Measurements from ENCODE around the gene LDHA. TPM values are rescaled to one million over a fixed set of nuclear protein-coding genes. Genes with fewer than 3 reads are reported as not detected.
A peak's percentile ranks its signal among the peaks of the same experiment; 100 is the strongest.

Gene LDHA
- total RNA-seq, 1 donor from 2014 or later = 852 TPM

DNA sequence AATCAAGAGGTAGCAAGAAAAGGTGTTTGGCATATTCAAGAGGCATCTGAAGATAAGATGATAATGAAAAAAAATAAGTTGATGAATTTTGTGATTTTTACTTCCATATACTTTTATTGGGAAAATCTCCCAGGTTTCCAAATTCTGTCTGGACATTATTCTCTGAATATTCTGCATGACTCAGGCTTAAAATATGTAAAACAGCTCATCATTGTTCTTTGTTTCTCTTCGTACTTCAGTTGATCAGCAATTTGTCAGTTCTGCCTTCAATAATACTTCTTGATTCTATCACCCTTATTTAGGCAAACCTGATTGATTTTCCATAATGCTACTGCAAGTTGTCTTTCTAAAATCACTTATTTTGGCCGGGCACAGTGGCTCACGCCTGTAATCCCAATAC, 41.8 kb upstream of the LDHA start:
- FAIRE-seq = peak; percentile 23
- TF ChIP-seq, protein P1, sequence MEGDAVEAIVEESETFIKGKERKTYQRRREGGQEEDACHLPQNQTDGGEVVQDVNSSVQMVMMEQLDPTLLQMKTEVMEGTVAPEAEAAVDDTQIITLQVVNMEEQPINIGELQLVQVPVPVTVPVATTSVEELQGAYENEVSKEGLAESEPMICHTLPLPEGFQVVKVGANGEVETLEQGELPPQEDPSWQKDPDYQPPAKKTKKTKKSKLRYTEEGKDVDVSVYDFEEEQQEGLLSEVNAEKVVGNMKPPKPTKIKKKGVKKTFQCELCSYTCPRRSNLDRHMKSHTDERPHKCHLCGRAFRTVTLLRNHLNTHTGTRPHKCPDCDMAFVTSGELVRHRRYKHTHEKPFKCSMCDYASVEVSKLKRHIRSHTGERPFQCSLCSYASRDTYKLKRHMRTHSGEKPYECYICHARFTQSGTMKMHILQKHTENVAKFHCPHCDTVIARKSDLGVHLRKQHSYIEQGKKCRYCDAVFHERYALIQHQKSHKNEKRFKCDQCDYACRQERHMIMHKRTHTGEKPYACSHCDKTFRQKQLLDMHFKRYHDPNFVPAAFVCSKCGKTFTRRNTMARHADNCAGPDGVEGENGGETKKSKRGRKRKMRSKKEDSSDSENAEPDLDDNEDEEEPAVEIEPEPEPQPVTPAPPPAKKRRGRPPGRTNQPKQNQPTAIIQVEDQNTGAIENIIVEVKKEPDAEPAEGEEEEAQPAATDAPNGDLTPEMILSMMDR (IDR thresholded peaks at IDR 0.05; ENCODE audit: insufficient read depth, low read depth, low read length) = no peak
- no peak for TF ChIP-seq EZH2 (IDR thresholded peaks at IDR 0.05; ENCODE audit: insufficient read depth, low read length)

DNA sequence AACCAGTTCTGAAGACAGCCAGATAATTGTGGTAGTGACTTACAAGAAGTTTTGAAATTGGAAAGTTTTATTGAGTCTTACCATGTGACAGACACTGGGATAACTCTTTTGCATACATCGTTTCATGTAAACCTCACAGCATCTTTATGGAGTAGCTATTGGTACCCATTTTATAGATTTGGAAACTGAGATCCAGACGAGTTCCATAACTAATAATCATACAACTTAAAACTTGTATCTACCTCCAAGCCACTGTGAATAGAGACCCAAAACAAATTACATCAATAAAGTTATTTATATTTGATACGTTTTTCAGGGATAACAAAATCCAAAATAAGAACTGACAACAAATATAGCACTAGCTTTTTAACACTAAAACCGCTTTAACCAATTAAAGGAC, 35.7 kb upstream of the LDHA start:
- no peak overlapping the region for H3K27ac Mint-ChIP-seq (ENCODE audit: unreplicated experiment)
- H3K4me3 ChIP-seq (ENCODE audit: insufficient read depth, low read depth, low read length) = no peak overlapping the region
- FAIRE-seq (no peak), DNase-seq (ENCODE audit: low read depth) (no peak)
- no peaks in the 10 kb centered on the region for H3K27me3 Mint-ChIP-seq (ENCODE audit: low read depth, unreplicated experiment)
- no peak overlapping the region for H3K27ac ChIP-seq (ENCODE audit: low read depth, low read length)
- no peak overlapping the region for H3K4me3 Mint-ChIP-seq (ENCODE audit: unreplicated experiment)
- no peaks in the 10 kb centered on the region for H3K4me1 Mint-ChIP-seq (ENCODE audit: low read depth, unreplicated experiment)
- no peaks in the 10 kb centered on the region for H3K79me2 ChIP-seq (ENCODE audit: insufficient read depth, low read length)
- H4K20me1 ChIP-seq (ENCODE audit: insufficient read depth, low read length) = no peaks in the 10 kb centered on the region
- H3K36me3 Mint-ChIP-seq (ENCODE audit: low read depth, unreplicated experiment) = peaks cover 3% of the 10 kb centered on the region
- H2AFZ ChIP-seq (ENCODE audit: low read depth, low read length) = no peak overlapping the region
- peaks cover 39% of the 10 kb centered on the region for H3K36me3 ChIP-seq (ENCODE audit: insufficient read depth, low read length)
- no peak for TF ChIP-seq EZH2 (IDR thresholded peaks at IDR 0.05; ENCODE audit: insufficient read depth, low read length)
- TF ChIP-seq, protein P1 (IDR thresholded peaks at IDR 0.05; ENCODE audit: insufficient read depth, low read depth, low read length) = no peak
- H3K9ac ChIP-seq (ENCODE audit: low read length) = no peak overlapping the region
- no peaks in the 10 kb centered on the region for H3K4me1 ChIP-seq (ENCODE audit: insufficient read depth, low read length)
- H3K9me3 ChIP-seq (ENCODE audit: insufficient read depth, low read depth, low read length) = no peaks in the 10 kb centered on the region
- no peaks in the 10 kb centered on the region for H3K9me3 Mint-ChIP-seq (ENCODE audit: unreplicated experiment)
- H3K4me2 ChIP-seq (ENCODE audit: low read length) = no peak overlapping the region
- H3K27me3 ChIP-seq (ENCODE audit: insufficient read depth, low read length) = no peaks in the 10 kb centered on the region

More for the DNA sequence above, 41.8 kb upstream of the LDHA start:
- peaks cover 18% of the 10 kb centered on the region for H3K36me3 ChIP-seq (ENCODE audit: insufficient read depth, low read length)
- no peak for DNase-seq (ENCODE audit: low read depth)
- H4K20me1 ChIP-seq (ENCODE audit: insufficient read depth, low read length) = no peaks in the 10 kb centered on the region
- H3K4me2 ChIP-seq (ENCODE audit: low read length) = no peak overlapping the region
- H3K27ac ChIP-seq (ENCODE audit: low read depth, low read length) = no peak overlapping the region
- no peaks in the 10 kb centered on the region for H3K27me3 ChIP-seq (ENCODE audit: insufficient read depth, low read length)
- H2AFZ ChIP-seq (ENCODE audit: low read depth, low read length) = no peak overlapping the region
- peaks cover 2% of the 10 kb centered on the region for H3K4me1 Mint-ChIP-seq (ENCODE audit: low read depth, unreplicated experiment)
- no peak overlapping the region for H3K4me3 Mint-ChIP-seq (ENCODE audit: unreplicated experiment)
- no peaks in the 10 kb centered on the region for H3K9me3 ChIP-seq (ENCODE audit: insufficient read depth, low read depth, low read length)
- H3K27ac Mint-ChIP-seq (ENCODE audit: unreplicated experiment) = no peak overlapping the region
- H3K4me3 ChIP-seq (ENCODE audit: insufficient read depth, low read depth, low read length) = no peak overlapping the region
- peaks cover 4% of the 10 kb centered on the region for H3K36me3 Mint-ChIP-seq (ENCODE audit: low read depth, unreplicated experiment)
- H3K9ac ChIP-seq (ENCODE audit: low read length) = no peak overlapping the region
- H3K9me3 Mint-ChIP-seq (ENCODE audit: unreplicated experiment) = no peaks in the 10 kb centered on the region
- peaks cover 1% of the 10 kb centered on the region for H3K4me1 ChIP-seq (ENCODE audit: insufficient read depth, low read length)
- no peaks in the 10 kb centered on the region for H3K27me3 Mint-ChIP-seq (ENCODE audit: low read depth, unreplicated experiment)
- H3K79me2 ChIP-seq (ENCODE audit: insufficient read depth, low read length) = no peaks in the 10 kb centered on the region

DNA sequence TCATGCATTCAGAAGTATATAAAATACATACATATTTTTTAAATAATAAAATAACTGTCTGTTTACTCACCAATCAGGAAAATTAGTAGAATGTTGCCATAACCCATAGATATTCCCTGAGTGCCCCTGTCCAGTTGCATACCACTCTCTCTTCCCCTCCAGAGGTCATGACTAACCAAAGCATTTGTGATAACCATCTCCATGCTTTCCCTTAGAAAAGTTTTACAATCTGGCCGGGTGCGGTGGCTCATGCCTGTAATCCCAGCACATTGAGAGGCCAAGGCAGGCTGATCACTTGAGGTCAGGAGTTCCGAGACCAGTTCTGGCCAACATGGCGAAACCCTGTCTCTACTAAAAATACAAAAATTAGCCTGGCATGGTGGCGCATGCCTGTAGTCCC, 33.2 kb upstream of the LDHA start:
- Mint-ChIP-seq H3K9me3 (ENCODE audit: unreplicated experiment) (no peaks in the 10 kb centered on the region), H3K4me1 (ENCODE audit: low read depth, unreplicated experiment) (no peaks in the 10 kb centered on the region), H3K27ac (ENCODE audit: unreplicated experiment) (peak overlapping the region; percentile 26), H3K27me3 (ENCODE audit: low read depth, unreplicated experiment) (no peaks in the 10 kb centered on the region), H3K36me3 (ENCODE audit: low read depth, unreplicated experiment) (no peaks in the 10 kb centered on the region), H3K4me3 (ENCODE audit: unreplicated experiment) (no peak overlapping the region)
- Histone ChIP-seq H3K36me3 (ENCODE audit: insufficient read depth, low read length) (peaks cover 47% of the 10 kb centered on the region), H3K9ac (ENCODE audit: low read length) (no peak overlapping the region), H3K79me2 (ENCODE audit: insufficient read depth, low read length) (no peaks in the 10 kb centered on the region), H3K4me1 (ENCODE audit: insufficient read depth, low read length) (no peaks in the 10 kb centered on the region), H4K20me1 (ENCODE audit: insufficient read depth, low read length) (no peaks in the 10 kb centered on the region), H3K4me2 (ENCODE audit: low read length) (no peak overlapping the region), H3K9me3 (ENCODE audit: insufficient read depth, low read depth, low read length) (no peaks in the 10 kb centered on the region), H2AFZ (ENCODE audit: low read depth, low read length) (no peak overlapping the region), H3K4me3 (ENCODE audit: insufficient read depth, low read depth, low read length) (no peak overlapping the region), H3K27me3 (ENCODE audit: insufficient read depth, low read length) (no peaks in the 10 kb centered on the region), H3K27ac (ENCODE audit: low read depth, low read length) (no peak overlapping the region)
- DNase-seq (ENCODE audit: low read depth) = no peak
- TF ChIP-seq, protein P1 (IDR thresholded peaks at IDR 0.05; ENCODE audit: insufficient read depth, low read depth, low read length) = no peak
- no peak for TF ChIP-seq EZH2 (IDR thresholded peaks at IDR 0.05; ENCODE audit: insufficient read depth, low read length)
- FAIRE-seq = no peak

Data from astrocyte (in vitro differentiated cells and primary cell).